ENCODE data around the gene MLLT1.
A peak's percentile ranks its signal among the peaks of the same experiment; 100 is the strongest.

MLLT1 gene

GRCh38 chr19:6278051-6278450 lies 1.7 kb downstream of the MLLT1 start:
- no peak for TF ChIP-seq CTCF (IDR thresholded peaks at IDR 0.05; ENCODE audit: low read depth, low read length)
- TF ChIP-seq MAX (IDR thresholded peaks at IDR 0.05; ENCODE audit: low read depth, low read length), result no peak
- TF ChIP-seq POLR2A (IDR thresholded peaks at IDR 0.05; ENCODE audit: extremely low read depth, insufficient read length), result no peak
- TF ChIP-seq MYC (IDR thresholded peaks at IDR 0.05; ENCODE audit: low read depth, low read length), result no peak
- no peak for DNase-seq (ENCODE audit: low read depth)
- peak overlapping the region; percentile 72 for H3K4me3 ChIP-seq (ENCODE audit: low read depth, low read length)

- no peak for DNase-seq (ENCODE audit: low read depth)
- no peak overlapping the region for H3K4me3 ChIP-seq (ENCODE audit: low read depth, low read length)
- no peak for TF ChIP-seq POLR2A (IDR thresholded peaks at IDR 0.05; ENCODE audit: extremely low read depth, insufficient read length)
- no peak for TF ChIP-seq CTCF (IDR thresholded peaks at IDR 0.05; ENCODE audit: low read depth, low read length)
- TF ChIP-seq MYC (IDR thresholded peaks at IDR 0.05; ENCODE audit: low read depth, low read length), result no peak
- no peak for TF ChIP-seq MAX (IDR thresholded peaks at IDR 0.05; ENCODE audit: low read depth, low read length)
Measured at GRCh38 chr19:6276447-6276846, 3.3 kb downstream of the MLLT1 start.

GRCh38 chr19:6275170-6275744 lies 4.5 kb downstream of the MLLT1 start:
- DNase-seq (ENCODE audit: low read depth), result no peak
- H3K4me3 ChIP-seq (ENCODE audit: low read depth, low read length), result no peak overlapping the region
- TF ChIP-seq MAX (IDR thresholded peaks at IDR 0.05; ENCODE audit: low read depth, low read length), result peak; percentile 72; the same call in 1 of the 2 replicates
- TF ChIP-seq CTCF (IDR thresholded peaks at IDR 0.05; ENCODE audit: low read depth, low read length), result no peak

- TF ChIP-seq CTCF (IDR thresholded peaks at IDR 0.05; ENCODE audit: low read depth, low read length) (no peak), POLR2A (IDR thresholded peaks at IDR 0.05; ENCODE audit: extremely low read depth, insufficient read length) (no peak), MAX (IDR thresholded peaks at IDR 0.05; ENCODE audit: low read depth, low read length) (no peak), MYC (IDR thresholded peaks at IDR 0.05; ENCODE audit: low read depth, low read length) (no peak)
- peak overlapping the region; percentile 32 for H3K4me3 ChIP-seq (ENCODE audit: low read depth, low read length)
- no peak for DNase-seq (ENCODE audit: low read depth)
Measured at GRCh38 chr19:6274756-6275155, 5.0 kb downstream of the MLLT1 start.

GRCh38 chr19:6273701-6274601 lies 5.8 kb downstream of the MLLT1 start:
- peak; percentile 84 for DNase-seq (ENCODE audit: low read depth)
- H3K4me3 ChIP-seq (ENCODE audit: low read depth, low read length), result peak overlapping the region; percentile 32
- peak; percentile 64; the same call in 1 of the 2 replicates for TF ChIP-seq MAX (IDR thresholded peaks at IDR 0.05; ENCODE audit: low read depth, low read length)
- TF ChIP-seq POLR2A (IDR thresholded peaks at IDR 0.05; ENCODE audit: extremely low read depth, insufficient read length), result no peak
- no peak for TF ChIP-seq MYC (IDR thresholded peaks at IDR 0.05; ENCODE audit: low read depth, low read length)
- no peak for TF ChIP-seq CTCF (IDR thresholded peaks at IDR 0.05; ENCODE audit: low read depth, low read length)
